Fibroblast of skin of scalp (primary cell): Measurements from ENCODE around the gene LRIG1.

Experiments
- DNase-seq: peaks from one replicate; pipeline ENCODE4 v3.0.0-alpha.2; 2013

The LRIG1 gene

GRCh38 chr3:66467996-66468735, 32.7 kb downstream of the LRIG1 start:
- DNase-seq, result peak; percentile 70

DNA sequence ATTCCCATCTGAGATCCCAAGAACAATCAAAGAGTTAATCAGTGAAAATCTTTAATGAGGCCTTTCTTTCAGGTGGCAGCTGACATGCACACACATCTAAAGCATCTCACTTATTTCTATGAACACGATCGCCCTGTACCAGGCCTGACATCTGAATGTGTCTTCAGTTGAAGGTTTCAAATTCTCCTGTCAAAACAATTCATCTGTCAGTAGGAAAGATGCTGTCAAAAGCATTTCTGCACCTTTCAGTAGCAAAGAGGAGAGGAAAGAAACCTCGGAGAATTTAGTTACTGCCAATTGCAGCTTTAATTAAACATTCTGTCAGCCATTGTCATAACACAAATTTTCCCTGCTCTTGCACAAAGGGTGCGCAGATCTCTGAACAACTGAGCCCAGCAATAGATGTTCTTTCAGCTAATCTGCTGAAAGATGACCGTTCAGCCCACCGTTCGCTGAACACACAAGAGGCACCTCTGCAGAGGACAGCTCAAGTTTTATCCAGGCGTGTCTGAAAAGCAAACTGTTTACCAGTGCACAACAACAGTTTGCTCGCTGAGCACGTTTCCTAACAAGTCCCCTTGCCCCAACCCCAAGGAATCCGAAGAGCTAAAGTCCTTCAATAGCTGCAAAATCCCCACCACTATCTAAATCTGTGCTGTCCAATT, 34.1 kb downstream of the LRIG1 start:
- DNase-seq, result no peak

DNA sequence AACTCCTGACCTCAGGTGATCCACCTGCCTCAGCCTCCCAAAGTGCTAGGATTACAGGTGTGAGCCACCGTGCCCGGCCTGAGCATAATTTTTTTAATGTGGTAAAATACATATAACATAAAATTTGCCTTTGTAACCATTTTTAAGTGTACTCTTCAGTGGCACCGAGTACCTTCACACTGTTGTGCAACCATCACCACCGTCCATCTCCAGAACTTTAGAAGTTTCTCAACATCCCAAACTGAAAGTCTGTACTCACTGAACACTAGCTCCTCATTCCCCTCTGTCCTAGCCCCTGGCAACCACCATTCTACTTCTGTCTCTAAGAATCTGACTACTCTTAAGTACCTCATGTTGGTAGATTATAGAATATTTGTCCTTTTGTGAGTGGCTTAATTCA, 35.2 kb downstream of the LRIG1 start:
- DNase-seq, result no peak

DNA sequence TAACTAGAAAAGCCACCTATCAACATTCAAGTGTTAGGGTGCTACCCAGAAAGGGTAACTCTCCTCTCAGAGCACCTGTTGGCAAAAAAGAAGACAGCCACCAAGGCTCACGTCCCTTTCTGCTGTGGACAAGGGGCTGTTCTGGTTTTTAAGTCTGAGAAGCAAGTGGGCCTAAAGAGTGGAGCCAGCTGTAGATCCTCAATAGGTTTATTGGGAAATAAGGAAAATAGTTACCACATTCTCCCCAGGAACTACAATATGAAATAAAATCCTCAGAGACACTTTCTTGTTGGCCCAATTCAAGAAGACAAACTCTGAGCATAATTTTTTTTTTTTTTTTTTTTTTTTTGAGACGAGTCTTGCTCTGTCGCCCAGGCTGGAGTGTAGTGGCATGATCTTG, 35.8 kb downstream of the LRIG1 start:
- no peak for DNase-seq

- DNase-seq, result no peak
Measured at GRCh38 chr3:66464512-66464894, 36.3 kb downstream of the LRIG1 start.

DNA sequence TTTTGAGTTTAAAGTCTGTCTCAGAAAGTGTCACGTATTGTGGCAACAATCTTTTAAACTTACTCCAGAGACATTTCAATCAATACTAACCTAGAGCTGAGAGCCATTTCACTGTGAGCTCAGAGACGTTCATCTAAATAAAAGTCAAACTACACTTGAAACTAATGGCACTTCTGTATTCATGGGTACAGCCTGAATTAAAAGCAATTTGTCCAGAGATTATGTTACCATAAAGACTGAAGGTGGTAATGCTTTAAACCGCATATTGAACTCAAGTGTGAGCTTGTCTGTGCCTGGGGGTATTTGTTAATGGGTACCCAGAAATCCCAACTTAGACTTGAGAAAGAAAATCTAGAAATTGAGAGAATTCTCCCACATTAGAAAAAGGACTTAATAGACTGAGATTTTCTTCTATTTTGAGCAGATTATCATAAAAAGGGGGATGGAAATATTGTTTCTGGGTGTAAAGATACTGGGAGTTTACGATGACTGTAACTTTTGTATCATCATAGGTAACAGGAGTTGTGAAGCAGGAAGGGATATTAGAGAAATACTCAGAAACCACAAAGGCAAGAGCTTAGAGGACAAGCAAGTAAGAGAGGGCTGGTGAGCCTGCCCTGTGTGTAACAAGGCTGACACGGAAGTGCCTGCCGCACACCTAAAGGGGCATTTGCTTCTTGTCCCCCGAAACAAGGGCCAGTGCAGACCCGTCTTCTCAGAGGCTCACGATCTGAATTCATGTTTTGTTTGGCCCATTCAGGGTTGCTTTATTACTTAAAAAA, 36.9 kb downstream of the LRIG1 start:
- no peak for DNase-seq

- no peak for DNase-seq
Measured at GRCh38 chr3:66463054-66463631, 37.7 kb downstream of the LRIG1 start.

DNA sequence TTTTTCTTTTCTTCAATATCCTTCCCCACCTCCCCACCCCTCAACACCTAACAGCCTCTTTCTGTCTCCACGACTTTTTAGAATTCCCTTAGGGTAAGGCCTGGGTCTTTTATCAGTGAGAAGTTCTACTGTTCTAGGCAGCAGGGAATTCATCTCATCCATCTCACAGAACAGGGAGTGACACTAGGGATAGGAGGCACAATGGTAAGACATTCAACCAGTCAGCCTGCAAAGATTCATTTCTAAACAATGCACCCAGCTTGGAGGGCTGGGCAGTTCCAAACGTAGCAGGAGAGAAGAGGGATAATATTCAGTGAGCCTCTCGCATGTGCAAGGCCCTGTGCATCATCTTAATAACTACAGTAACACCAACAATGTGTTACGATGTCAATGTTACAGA, 43.6 kb downstream of the LRIG1 start:
- no peak for DNase-seq

DNA sequence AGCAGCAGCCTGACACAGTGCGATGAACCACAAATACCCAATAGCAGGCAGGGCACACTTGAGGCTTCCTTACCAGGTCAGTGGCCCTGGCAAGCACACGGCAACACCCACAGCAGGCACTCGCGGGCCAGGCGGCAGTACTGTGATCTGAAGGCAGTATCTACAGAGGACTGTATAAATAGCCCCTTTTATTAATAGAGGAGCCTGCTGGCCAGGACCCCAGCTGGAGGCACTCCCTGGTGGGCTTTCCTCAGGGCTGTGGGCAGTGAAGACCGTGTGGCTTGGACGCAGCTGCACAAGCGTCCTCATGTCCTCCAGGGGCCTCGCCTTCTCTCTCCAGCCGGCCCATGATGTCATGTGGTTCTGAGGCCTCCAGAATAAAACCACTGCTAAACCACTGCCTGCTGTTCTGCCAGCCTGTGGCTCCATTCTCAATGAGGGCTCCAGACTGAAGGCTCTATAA, 44.1 kb downstream of the LRIG1 start:
- DNase-seq, result peak; percentile 39

GRCh38 chr3:66454464-66454859, 46.4 kb downstream of the LRIG1 start:
- no peak for DNase-seq

GRCh38 chr3:66453651-66454463, 47.0 kb downstream of the LRIG1 start:
- no peak for DNase-seq

GRCh38 chr3:66452303-66453011, 48.4 kb downstream of the LRIG1 start:
- no peak for DNase-seq

- DNase-seq, result no peak
Measured at GRCh38 chr3:66451766-66452165, 49.1 kb downstream of the LRIG1 start.

- peak; percentile 51 for DNase-seq
Measured at GRCh38 chr3:66450390-66451022, 50.3 kb downstream of the LRIG1 start.

GRCh38 chr3:66449411-66449974, 51.3 kb downstream of the LRIG1 start:
- DNase-seq, result no peak

DNA sequence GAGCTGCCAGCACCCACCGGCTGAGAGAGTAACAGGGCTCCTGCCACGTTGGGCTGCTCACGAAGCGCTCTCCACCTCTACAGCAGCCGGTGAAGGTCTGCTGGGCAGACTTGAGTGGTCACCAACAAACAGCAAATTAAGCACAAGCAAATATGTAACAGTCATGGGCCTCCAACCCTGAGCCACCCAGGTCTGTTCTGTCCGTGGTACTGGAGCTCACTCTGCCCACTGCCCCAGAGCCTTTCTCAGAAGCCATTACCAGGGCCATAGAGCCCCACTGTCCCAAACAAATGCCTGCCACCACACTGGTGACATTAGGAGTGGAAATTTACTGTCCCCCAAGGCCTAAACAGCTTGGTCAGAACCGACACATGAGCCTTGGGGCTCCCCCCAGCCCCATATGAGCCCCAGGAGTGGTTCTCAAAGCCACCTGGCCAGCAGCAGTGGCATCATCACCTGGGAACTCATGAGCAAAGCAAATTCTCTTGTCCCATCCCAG, 56.6 kb downstream of the LRIG1 start:
- no peak for DNase-seq

- DNase-seq, result no peak
Measured at GRCh38 chr3:66443118-66443803, 57.6 kb downstream of the LRIG1 start.

- DNase-seq, result peak; percentile 75
Measured at GRCh38 chr3:66442254-66443117, 58.3 kb downstream of the LRIG1 start.

GRCh38 chr3:66441692-66442091, 59.1 kb downstream of the LRIG1 start:
- DNase-seq, result no peak
